GM12878 (cell line): ENCODE data around the gene ARHGAP26. TPM values are rescaled to one million over a fixed set of nuclear protein-coding genes. Genes with fewer than 3 reads are reported as not detected.

Experiments
- ATAC-seq: fragments of 200-7000 bp; cut with Tn5 transposase; 3 replicates; pipeline ENCODE4 v1.9.1; 2020; ENCODE audit warnings: mild to moderate bottlenecking, moderate library complexity
- BruUV-seq: library from RNA; stranded (reverse); fragments of 400-500 nt; replicated peaks from 2 replicates; lab custom pipeline; 2021; lab: Mats Ljungman, UMichigan
- CTCF ChIA-PET: fragments of 300-600 bp; sonication (Branson Sonifier 250); formaldehyde crosslinking; extraction: SDS; loops from one replicate; lab custom pipeline; 2021; ENCODE audit warnings: inconsistent platforms; lab: Yijun Ruan, JAX
- POLR2A ChIA-PET: fragments of 350-600 bp; formaldehyde crosslinking; extraction: SDS; loops from one replicate; lab custom pipeline; 2021; ENCODE audit warnings: inconsistent platforms; lab: Charles Lee
- RAD21 ChIA-PET: fragments of 300-600 bp; sonication (Branson Sonifier 250); formaldehyde crosslinking; loops from one replicate; lab custom pipeline; 2023; ENCODE audit warnings: antibody characterized with exemption; ENCODE audit not compliant: unreplicated experiment; lab: Charles Lee
- SMC1A ChIA-PET: fragments of 300-600 bp; sonication (Branson Sonifier 250); formaldehyde crosslinking; loops from one replicate; lab custom pipeline; 2023; ENCODE audit not compliant: unreplicated experiment, uncharacterized antibody; lab: Charles Lee
- DNase-seq: peaks from one replicate; pipeline ENCODE4 v3.0.0-alpha.2; 2011; ENCODE audit warnings: low read depth, low spot score
- FAIRE-seq: peaks from 3 replicates; lab custom pipeline; 2011; peaks lifted over from hg19 to GRCh38; lab: Jason Lieb, UNC
- H2AFZ ChIP-seq: 2 replicates; pipeline ENCODE4 v1.6.0; 2011; ENCODE audit warnings: low read depth, low read length, control low read depth; ENCODE audit not compliant: control insufficient read depth
- H3K27ac ChIP-seq: 2 replicates; pipeline ENCODE4 v1.5.1; 2011; ENCODE audit warnings: control low read depth; ENCODE audit not compliant: control insufficient read depth, insufficient read depth
- H3K27me3 ChIP-seq, 2 experiments: replicated peaks in 1 of 2; 2 replicates each; pipeline versions ENCODE4 v1.6.0 to v1.6.1; 2011; ENCODE audit warnings: low read length in 1 of 2; ENCODE audit not compliant: control insufficient read depth in 2 of 2, insufficient read depth in 2 of 2
- H3K36me3 ChIP-seq, 2 experiments: 2 replicates each; pipeline ENCODE4 v1.5.1; 2011; ENCODE audit warnings: low read length in 1 of 2; ENCODE audit not compliant: control insufficient read depth in 2 of 2, insufficient read depth in 2 of 2
- H3K4me1 ChIP-seq: 2 replicates; pipeline ENCODE4 v1.6.1; 2011; ENCODE audit warnings: mild to moderate bottlenecking, low read length, moderate library complexity, mixed read lengths; ENCODE audit not compliant: control insufficient read depth, insufficient read depth
- H3K4me2 ChIP-seq: 2 replicates; pipeline ENCODE4 v1.6.0; 2011; ENCODE audit warnings: control low read depth; ENCODE audit not compliant: control insufficient read depth, insufficient read depth
- H3K4me3 ChIP-seq: fragments of 200-600 bp; sonication (generic); 2 replicates; pipeline ENCODE4 v1.5.1; 2016
- H3K79me2 ChIP-seq: 2 replicates; pipeline ENCODE4 v1.6.0; 2011; ENCODE audit warnings: low read length; ENCODE audit not compliant: control insufficient read depth, insufficient read depth
- H3K9ac ChIP-seq: 2 replicates; pipeline ENCODE4 v1.8.0; 2011; ENCODE audit warnings: low read length, control low read depth, mixed read lengths; ENCODE audit not compliant: control insufficient read depth, insufficient read depth
- H3K9me3 ChIP-seq: replicated peaks from 3 replicates; pipeline ENCODE4 v1.5.1; 2011; ENCODE audit warnings: mild to moderate bottlenecking, low read length; ENCODE audit not compliant: control insufficient read depth, insufficient read depth
- H4K20me1 ChIP-seq: 2 replicates; pipeline ENCODE4 v1.6.0; 2011; ENCODE audit not compliant: control insufficient read depth, insufficient read depth
- BHLHE40 ChIP-seq, 2 experiments: fragments of 450-650 bp in 1 of 2; IDR thresholded peaks; 2 replicates each; pipeline ENCODE4 v1.6.1; 2011 to 2017; ENCODE audit warnings: low read depth in 2 of 2, borderline replicate concordance in 1 of 2, improper control_type of control experiment in 1 of 2, low read length in 1 of 2, mild to moderate bottlenecking in 1 of 2
- CHD1 ChIP-seq: IDR thresholded peaks from 2 replicates; pipeline ENCODE4 v1.6.1; 2012; ENCODE audit warnings: low read depth, low read length, improper control_type of control experiment
- CHD2 ChIP-seq: IDR thresholded peaks from 2 replicates; pipeline ENCODE4 v1.6.1; 2011; ENCODE audit warnings: low read depth, low read length, improper control_type of control experiment, borderline replicate concordance
- JUND ChIP-seq: IDR thresholded peaks from 2 replicates; pipeline ENCODE4 v1.6.1; 2012; ENCODE audit warnings: low read depth, mild to moderate bottlenecking, low read length, improper control_type of control experiment, moderate library complexity
- LARP7 ChIP-seq: fragments of 450-650 bp; IDR thresholded peaks from 2 replicates; pipeline ENCODE4 v1.6.1; 2017; ENCODE audit warnings: mild to moderate bottlenecking
- MAX ChIP-seq: IDR thresholded peaks from 2 replicates; pipeline ENCODE4 v1.6.1; 2012; ENCODE audit warnings: low read depth, low read length, improper control_type of control experiment
- PAX8 ChIP-seq: fragments of 450-650 bp; IDR thresholded peaks from 2 replicates; pipeline ENCODE4 v1.6.1; 2017; ENCODE audit warnings: mild to moderate bottlenecking, moderate library complexity
- STAT3 ChIP-seq: IDR thresholded peaks from 2 replicates; pipeline ENCODE4 v1.6.1; 2011; ENCODE audit warnings: low read depth, low read length, improper control_type of control experiment
- WGBS: methylation state at CpG from one replicate; pipeline ENCODE4 v1.1.6; 2016; ENCODE audit warnings: low lambda C conversion rate; ENCODE audit not compliant: insufficient replicate concordance, insufficient coverage; ENCODE audit errors: missing lambda C conversion rate; 5-methylcytosine and 5-hydroxymethylcytosine counted together
- in situ Hi-C: fragments of 300-500 bp; cut with MboI; formaldehyde crosslinking; loops from 9 replicates; pipeline ENCODE4 v1.14.3; 2018; ENCODE audit warnings: mixed read lengths
- intact Hi-C: fragments of 100-400 bp; cut with micrococcal nuclease; formaldehyde crosslinking; loops from one replicate; pipeline ENCODE4 v1.14.2; 2022; ENCODE audit not compliant: unreplicated experiment
- polyA plus RNA-seq, 11 experiments: library from polyadenylated mRNA; depleted of rRNA in 4 of 11; unstranded in 6 of 11; stranded (reverse) in 5 of 11; fragments of >200 nt; fragmentation: Nextera tagmentation in 4 of 11; fragmentation: Illumina TruSeq in 1 of 11; extraction: Ambion mirVana in 4 of 11; extraction: Trizol in 1 of 11; gene quantifications; 1 replicate in 1 of 11; 2 replicates in 10 of 11; pipeline versions ENCODE4 v1.2.1 to v1.2.3, GENCODE V29; 2011 to 2016; ENCODE audit warnings: inconsistent platforms in 2 of 11, missing spikeins in 2 of 11, low read depth in 1 of 11
- total RNA-seq, 4 experiments: library from RNA; depleted of rRNA in 3 of 4; stranded (reverse); fragments of >200 nt in 3 of 4; fragmentation: Illumina TruSeq in 1 of 4; extraction: Trizol in 1 of 4; gene quantifications; 2 replicates each; pipeline versions ENCODE4 v1.2.1 to v1.2.3, GENCODE V29; 2013 to 2021

ARHGAP26 gene
- total and polyA plus RNA-seq, 10 of the 15 experiments (the other 5 are each of a cell fraction or from before 2014, with no cell fraction given): 9.4 to 41.5 (median 19.3) TPM

GRCh38 chr5:143224672-143225071 lies 454.5 kb downstream of the ARHGAP26 start (continued):
- TF ChIP-seq MAX: no peak
- TF ChIP-seq, all 136 proteins: peak for 0

- Histone ChIP-seq H3K4me3 (no peak overlapping the region), H3K27ac (no peak overlapping the region), H3K4me1 (peaks cover 46% of the 10 kb centered on the region), H3K36me3 (no peaks in the 10 kb centered on the region; a peak in 1 of 4 replicates), H3K4me2 (no peak overlapping the region), H2AFZ (no peak overlapping the region), H3K9me3 (no peaks in the 10 kb centered on the region; the same call in 2 of the 3 replicates)
- ChIA-PET RAD21 (interaction anchor here (1.0 to 18.1 kb wide), 7 partner anchors 9 to 222 kb away, joined by 3 to 482 read pairs (median 4); no protein-coding TSS in a partner anchor), SMC1A (interaction anchor here (1.2 to 19.2 kb wide), 7 partner anchors 6 to 602 kb away, joined by 3 to 423 read pairs (median 6); no protein-coding TSS in a partner anchor)
- no peak for FAIRE-seq
- TF ChIP-seq STAT3 (no peak), BHLHE40 (IDR thresholded peaks at IDR 0.05; ENCODE audit: borderline replicate concordance in 1 of 2, low read depth in 2 of 2, low read length in 1 of 2) (no peak), CHD2 (no peak), PAX8 (no peak), JUND (no peak), LARP7 (no peak), CHD1 (no peak)
- TF ChIP-seq, all 136 proteins: peak for 0
- no peak overlapping the region for H3K9ac ChIP-seq
- ChIA-PET CTCF (interaction anchor here (1.5 to 7.9 kb wide), 2 partner anchors 18 to 25 kb away, joined by 3 to 75 read pairs; no protein-coding TSS in a partner anchor), POLR2A (interaction anchor here (1.3 to 9.0 kb wide), 4 partner anchors 12 to 108 kb away, joined by 3 to 114 read pairs (median 10); no protein-coding TSS in a partner anchor)
- in situ Hi-C loops (no loop called here), intact Hi-C loops (no loop called here)
- H3K27me3 ChIP-seq: no peaks in the 10 kb centered on the region
- H3K79me2 ChIP-seq: peaks cover 13% of the 10 kb centered on the region
- no TSS peak for BruUV-seq
- DNase-seq (no peak), ATAC-seq (no peak)
- H4K20me1 ChIP-seq: no peaks in the 10 kb centered on the region
- WGBS: 92% methylated on average over 4 of the region's 4 CpGs
Measured at GRCh38 chr5:143225511-143225910, 455.3 kb downstream of the ARHGAP26 start.
